Muscle layer of duodenum (tissue), 2 donors: ENCODE results near the gene ITGB1.
"Not testable (repeated sequence)": the region's sequence is repeated elsewhere in the genome, so short reads cannot be mapped to it uniquely, and the experiment has no call there.

ENCODE experiments used
- H3K27ac ChIP-seq: one replicate; pipeline ENCODE4 v1.7.0; 2013; ENCODE audit warnings: mild to moderate bottlenecking, low read length
- H3K27me3 ChIP-seq: one replicate; pipeline ENCODE4 v1.7.0; 2013; ENCODE audit warnings: low read depth, mild to moderate bottlenecking, control low read depth, low read length
- H3K36me3 ChIP-seq, 2 donors: one replicate each; pipeline ENCODE4 v1.7.0; 2013; ENCODE audit warnings: low read length in 2 of 2, control low read depth in 1 of 2, mild to moderate bottlenecking in 1 of 2; ENCODE audit not compliant: insufficient read depth in 2 of 2, control insufficient read depth in 1 of 2
- H3K4me1 ChIP-seq, 2 donors: one replicate each; pipeline ENCODE4 v1.7.0; 2013; ENCODE audit warnings: low read length in 2 of 2, mild to moderate bottlenecking in 2 of 2, control low read depth in 1 of 2, moderate library complexity in 1 of 2; ENCODE audit not compliant: insufficient read depth in 2 of 2, control insufficient read depth in 1 of 2
- H3K4me3 ChIP-seq, 2 donors: one replicate each; pipeline ENCODE4 v1.7.0; 2013; ENCODE audit warnings: low read length in 2 of 2, low read depth in 1 of 2, mild to moderate bottlenecking in 1 of 2
- H3K9me3 ChIP-seq, 2 donors: one replicate each; pipeline ENCODE4 v1.7.0; 2013; ENCODE audit warnings: low read length in 2 of 2, control low read depth in 1 of 2, mild to moderate bottlenecking in 1 of 2; ENCODE audit not compliant: control insufficient read depth in 1 of 2
- donor health status: healthy.

Gene ITGB1

GRCh38 chr10:32927750-32928149 lies 30.3 kb downstream of the ITGB1 start:
- no peak overlapping the region for H3K27ac ChIP-seq
- H3K36me3 ChIP-seq, result peaks cover 46 to 52% of the 10 kb centered on the region in 2 donors

GRCh38 chr10:32923849-32924248 lies 34.2 kb downstream of the ITGB1 start:
- Histone ChIP-seq H3K36me3 (peaks cover 64 to 73% of the 10 kb centered on the region in 2 donors), H3K27ac (no peak overlapping the region), H3K9me3 (no peaks in the 10 kb centered on the region), H3K4me1 (peaks cover 0 to 19% of the 10 kb centered on the region in 2 donors), H3K27me3 (no peaks in the 10 kb centered on the region), H3K4me3 (no peak overlapping the region)

More at GRCh38 chr10:32927750-32928149, 30.3 kb downstream of the ITGB1 start:
- no peaks in the 10 kb centered on the region for H3K9me3 ChIP-seq
- H3K4me3 ChIP-seq, result no peak overlapping the region
- no peaks in the 10 kb centered on the region for H3K27me3 ChIP-seq
- H3K4me1 ChIP-seq, result peaks cover 0 to 39% of the 10 kb centered on the region in 2 donors

- H3K36me3 ChIP-seq, result peaks cover 66 to 71% of the 10 kb centered on the region in 2 donors
- peaks cover 0 to 19% of the 10 kb centered on the region in 2 donors for H3K4me1 ChIP-seq
- no peaks in the 10 kb centered on the region for H3K27me3 ChIP-seq
- no peaks in the 10 kb centered on the region for H3K9me3 ChIP-seq
- no peak overlapping the region for H3K4me3 ChIP-seq
- no peak overlapping the region for H3K27ac ChIP-seq
Observed at GRCh38 chr10:32923134-32923533, 34.9 kb downstream of the ITGB1 start.

GRCh38 chr10:32922170-32922569 lies 35.9 kb downstream of the ITGB1 start:
- H3K4me1 ChIP-seq, result peaks cover 0 to 19% of the 10 kb centered on the region in 2 donors
- peaks cover 58 to 70% of the 10 kb centered on the region in 2 donors for H3K36me3 ChIP-seq
- no peaks in the 10 kb centered on the region for H3K9me3 ChIP-seq

GRCh38 chr10:32917817-32918216 lies 40.2 kb downstream of the ITGB1 start:
- H3K36me3 ChIP-seq, result peaks cover 31 to 33% of the 10 kb centered on the region in 2 donors
- H3K4me1 ChIP-seq, H3K4me3 ChIP-seq, H3K27ac ChIP-seq, H3K27me3 ChIP-seq, H3K9me3 ChIP-seq: not testable (repeated sequence)

More at GRCh38 chr10:32922170-32922569, 35.9 kb downstream of the ITGB1 start:
- no peak overlapping the region for H3K4me3 ChIP-seq
- no peak overlapping the region for H3K27ac ChIP-seq
- no peaks in the 10 kb centered on the region for H3K27me3 ChIP-seq

GRCh38 chr10:32911285-32912016 lies 46.6 kb downstream of the ITGB1 start:
- Histone ChIP-seq H3K4me3 (no peak overlapping the region), H3K4me1 (no peaks in the 10 kb centered on the region), H3K27me3 (no peaks in the 10 kb centered on the region), H3K9me3 (no peaks in the 10 kb centered on the region), H3K27ac (no peak overlapping the region), H3K36me3 (peaks cover 23 to 29% of the 10 kb centered on the region in 2 donors)

GRCh38 chr10:32909970-32910369 lies 48.1 kb downstream of the ITGB1 start:
- not testable (repeated sequence) for H3K4me3 ChIP-seq, H3K9me3 ChIP-seq, H3K27ac ChIP-seq, H3K4me1 ChIP-seq, H3K27me3 ChIP-seq
- peaks cover 26 to 38% of the 10 kb centered on the region in 2 donors for H3K36me3 ChIP-seq

- no peaks in the 10 kb centered on the region for H3K9me3 ChIP-seq
- no peaks in the 10 kb centered on the region for H3K4me1 ChIP-seq
- H3K27me3 ChIP-seq, result no peaks in the 10 kb centered on the region
- H3K36me3 ChIP-seq, result peaks cover 28 to 38% of the 10 kb centered on the region in 2 donors
- H3K27ac ChIP-seq, result no peak overlapping the region
- H3K4me3 ChIP-seq, result no peak overlapping the region
Observed at GRCh38 chr10:32909456-32909855, 48.6 kb downstream of the ITGB1 start.

- no peaks in the 10 kb centered on the region for H3K9me3 ChIP-seq
- H3K27me3 ChIP-seq, result no peaks in the 10 kb centered on the region
- no peaks in the 10 kb centered on the region for H3K4me1 ChIP-seq
- H3K27ac ChIP-seq, result no peak overlapping the region
- no peak overlapping the region for H3K4me3 ChIP-seq
- peaks cover 33 to 43% of the 10 kb centered on the region in 2 donors for H3K36me3 ChIP-seq
Observed at GRCh38 chr10:32906595-32906994, 51.4 kb downstream of the ITGB1 start.

GRCh38 chr10:32905466-32905865 lies 52.6 kb downstream of the ITGB1 start:
- Histone ChIP-seq H3K4me3 (no peak overlapping the region), H3K27me3 (no peaks in the 10 kb centered on the region), H3K9me3 (no peaks in the 10 kb centered on the region), H3K36me3 (peaks cover 33 to 37% of the 10 kb centered on the region in 2 donors), H3K4me1 (no peaks in the 10 kb centered on the region), H3K27ac (no peak overlapping the region)

- Histone ChIP-seq H3K36me3 (peaks cover 32 to 50% of the 10 kb centered on the region in 2 donors), H3K27ac (no peak overlapping the region), H3K4me3 (no peak overlapping the region), H3K9me3 (no peaks in the 10 kb centered on the region), H3K27me3 (no peaks in the 10 kb centered on the region), H3K4me1 (no peaks in the 10 kb centered on the region)
Observed at GRCh38 chr10:32901815-32902214, 56.2 kb downstream of the ITGB1 start.
